Osteocyte (in vitro differentiated cells): ENCODE measurements around the gene LPIN1. TPM values are rescaled to one million over a fixed set of nuclear protein-coding genes. Genes with fewer than 3 reads are reported as not detected.
A peak's percentile ranks its signal among the peaks of the same experiment; 100 is the strongest.

ENCODE experiments used
- DNase-seq: peaks from one replicate; pipeline ENCODE4 v3.0.0; 2021; ENCODE audit warnings: mixed read lengths; ENCODE audit not compliant: unreplicated experiment; ENCODE audit errors: extremely low spot score
- H3K27ac Mint-ChIP-seq: one replicate; pipeline ENCODE4 v1.8.0; 2021; ENCODE audit warnings: mild to moderate bottlenecking, mixed read lengths; ENCODE audit not compliant: unreplicated experiment
- H3K27me3 Mint-ChIP-seq: one replicate; pipeline ENCODE4 v1.8.0; 2021; ENCODE audit warnings: mixed read lengths; ENCODE audit not compliant: unreplicated experiment
- H3K36me3 Mint-ChIP-seq: one replicate; pipeline ENCODE4 v1.8.0; 2021; ENCODE audit warnings: mixed read lengths; ENCODE audit not compliant: unreplicated experiment
- H3K4me1 Mint-ChIP-seq: one replicate; pipeline ENCODE4 v1.8.0; 2021; ENCODE audit warnings: mixed read lengths; ENCODE audit not compliant: unreplicated experiment
- H3K4me3 Mint-ChIP-seq: one replicate; pipeline ENCODE4 v1.8.0; 2021; ENCODE audit warnings: mild to moderate bottlenecking, moderate library complexity, mixed read lengths; ENCODE audit not compliant: unreplicated experiment
- H3K9me3 Mint-ChIP-seq: one replicate; pipeline ENCODE4 v1.8.0; 2021; ENCODE audit warnings: mixed read lengths; ENCODE audit not compliant: unreplicated experiment
- CTCF ChIP-seq: fragments of 200-600 bp; sonication (generic); IDR thresholded peaks from 2 replicates; pipeline ENCODE4 v1.5.0; 2021; ENCODE audit warnings: antibody characterized with exemption, mild to moderate bottlenecking, moderate library complexity
- total RNA-seq: library from RNA; stranded (reverse); gene quantifications from 2 replicates; pipeline ENCODE4 v1.2.1, GENCODE V29; 2021

The LPIN1 gene
- total RNA-seq, 1 donor from 2014 or later = 26.7 TPM

GRCh38 chr2:11778416-11778815 is 32.0 kb downstream of the LPIN1 start:
- Mint-ChIP-seq H3K27ac (no peak overlapping the region), H3K36me3 (peaks cover 36% of the 10 kb centered on the region), H3K4me3 (no peak overlapping the region), H3K4me1 (peaks cover 24% of the 10 kb centered on the region), H3K27me3 (no peaks in the 10 kb centered on the region), H3K9me3 (no peaks in the 10 kb centered on the region)
- DNase-seq = no peak
- TF ChIP-seq CTCF = no peak

GRCh38 chr2:11778923-11779757 is 32.7 kb downstream of the LPIN1 start:
- Mint-ChIP-seq H3K27ac (no peak overlapping the region), H3K36me3 (peaks cover 29% of the 10 kb centered on the region), H3K4me1 (peaks cover 17% of the 10 kb centered on the region), H3K9me3 (no peaks in the 10 kb centered on the region), H3K27me3 (no peaks in the 10 kb centered on the region), H3K4me3 (no peak overlapping the region)
- DNase-seq = peak; percentile 92
- peak; percentile 99 for TF ChIP-seq CTCF

GRCh38 chr2:11781602-11782001 is 35.2 kb downstream of the LPIN1 start:
- Mint-ChIP-seq H3K4me3 (no peak overlapping the region), H3K9me3 (no peaks in the 10 kb centered on the region), H3K4me1 (peaks cover 11% of the 10 kb centered on the region), H3K27me3 (no peaks in the 10 kb centered on the region), H3K27ac (no peak overlapping the region), H3K36me3 (peaks cover 33% of the 10 kb centered on the region)
- DNase-seq = no peak
- TF ChIP-seq CTCF = no peak

DNA sequence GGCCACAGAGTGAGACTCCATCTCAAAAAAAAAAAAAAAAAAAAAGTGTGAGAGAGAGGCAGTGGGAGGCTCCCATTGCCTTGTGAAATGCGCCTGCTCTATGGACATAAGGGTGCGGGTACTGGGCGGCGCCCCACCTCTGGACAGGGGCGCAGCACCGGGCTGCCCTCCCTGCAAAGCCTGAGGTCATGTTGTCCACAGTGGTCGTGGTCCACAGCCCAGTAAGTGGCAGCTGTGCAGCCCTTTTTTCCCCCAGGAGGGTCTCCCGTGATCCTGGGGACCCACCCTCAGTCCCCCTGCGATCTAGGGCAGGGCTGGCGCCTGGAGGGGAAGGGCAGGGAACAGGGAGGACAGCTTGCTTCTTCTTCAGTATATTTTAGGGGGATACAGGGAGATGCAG is 37.8 kb downstream of the LPIN1 start:
- Mint-ChIP-seq H3K9me3 (no peaks in the 10 kb centered on the region), H3K36me3 (peaks cover 46% of the 10 kb centered on the region), H3K4me1 (peaks cover 4% of the 10 kb centered on the region), H3K27ac (no peak overlapping the region), H3K27me3 (no peaks in the 10 kb centered on the region), H3K4me3 (no peak overlapping the region)
- no peak for TF ChIP-seq CTCF
- no peak for DNase-seq

DNA sequence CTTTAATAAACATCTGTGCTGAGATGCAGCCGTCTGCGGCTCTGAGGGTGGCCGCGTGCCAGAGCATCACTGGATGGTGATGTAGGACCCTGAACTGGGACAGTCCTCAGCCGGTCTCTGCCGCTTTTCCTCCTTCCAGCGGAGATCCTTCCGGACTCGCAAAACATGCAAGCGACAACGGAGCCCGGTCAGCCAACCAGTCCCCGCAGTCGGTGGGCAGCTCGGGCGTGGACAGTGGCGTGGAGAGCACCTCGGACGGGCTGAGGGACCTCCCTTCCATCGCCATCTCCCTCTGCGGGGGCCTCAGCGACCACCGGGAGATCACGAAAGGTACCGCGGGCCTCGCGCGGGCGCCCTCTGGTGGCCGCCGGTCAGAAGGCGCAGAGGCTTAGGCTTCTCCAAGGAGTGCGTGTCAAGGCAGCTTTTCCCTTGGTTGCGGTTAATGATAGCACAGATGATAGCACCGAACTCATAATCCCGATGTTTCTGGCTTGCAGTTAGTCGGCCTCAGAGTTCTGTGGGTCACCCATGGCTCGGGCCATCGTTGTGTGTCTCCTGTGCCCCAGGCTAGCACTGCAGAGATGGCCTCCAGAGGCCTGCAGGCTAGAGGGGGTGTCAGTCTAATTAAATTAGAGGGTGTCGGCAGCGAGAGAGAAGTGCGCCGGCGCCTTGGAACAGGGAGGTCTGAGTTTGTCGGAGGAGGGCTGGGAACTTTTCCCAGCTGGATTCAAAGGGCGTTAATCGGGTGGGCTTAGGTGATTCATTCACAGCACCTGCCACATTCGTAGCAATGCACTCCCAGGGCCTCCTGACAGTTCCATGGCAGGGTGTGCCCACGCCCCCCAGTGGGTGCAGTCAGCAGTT is 38.5 kb downstream of the LPIN1 start:
- Mint-ChIP-seq H3K4me1 (peaks cover 4% of the 10 kb centered on the region), H3K4me3 (peak overlapping the region; percentile 56), H3K27ac (no peak overlapping the region), H3K27me3 (no peaks in the 10 kb centered on the region), H3K36me3 (peaks cover 48% of the 10 kb centered on the region), H3K9me3 (no peaks in the 10 kb centered on the region)
- DNase-seq = no peak
- TF ChIP-seq CTCF = peak; percentile 97
